Measurements from ENCODE around the gene PDSS1.
"Not testable (repeated sequence)": the region's sequence is repeated elsewhere in the genome, so short reads cannot be mapped to it uniquely, and the experiment has no call there.

The PDSS1 gene

GRCh38 chr10:26697163-26697921 lies at the start of gene PDSS1:
Gene PDSS1, plus strand, starts transcription at chr10:26697701. Its CDS starts 11 bp downstream, at chr10:26697712.
- H3K27me3 ChIP-seq (ENCODE audit: control insufficient read depth, insufficient read depth, low read length), result no peaks in the 10 kb centered on the region
- H3K27ac ChIP-seq (ENCODE audit: low read depth, low read length), result peak within 1 kb of the TSS; percentile 86
- H3K36me3 ChIP-seq (ENCODE audit: control insufficient read depth, insufficient read depth, low read length), result peaks cover 11% of the 10 kb centered on the region
- no peaks in the 10 kb centered on the region for H3K9me3 ChIP-seq (ENCODE audit: control insufficient read depth, insufficient read depth, low read length)
- 0 out of 2 replicates have a peak, but pooled peaks cover 4% of the 10 kb centered on the region for H3K4me1 ChIP-seq (ENCODE audit: control insufficient read depth, insufficient read depth, low read length)
- H3K4me3 ChIP-seq (ENCODE audit: low read depth, low read length), result peak within 1 kb of the TSS; percentile 99
- H3K9ac ChIP-seq (ENCODE audit: low read depth, low read length), result peak within 1 kb of the TSS; percentile 79

GRCh38 chr10:26648245-26648636 lies 49.3 kb upstream of the PDSS1 start:
- H3K36me3 ChIP-seq (ENCODE audit: control insufficient read depth, insufficient read depth, low read length); H3K27me3 ChIP-seq (ENCODE audit: control insufficient read depth, insufficient read depth, low read length); H3K27ac ChIP-seq (ENCODE audit: low read depth, low read length); H3K4me1 ChIP-seq (ENCODE audit: control insufficient read depth, insufficient read depth, low read length); H3K9ac ChIP-seq (ENCODE audit: low read depth, low read length); H3K9me3 ChIP-seq (ENCODE audit: control insufficient read depth, insufficient read depth, low read length); H3K4me3 ChIP-seq (ENCODE audit: low read depth, low read length): not testable (repeated sequence)

DNA sequence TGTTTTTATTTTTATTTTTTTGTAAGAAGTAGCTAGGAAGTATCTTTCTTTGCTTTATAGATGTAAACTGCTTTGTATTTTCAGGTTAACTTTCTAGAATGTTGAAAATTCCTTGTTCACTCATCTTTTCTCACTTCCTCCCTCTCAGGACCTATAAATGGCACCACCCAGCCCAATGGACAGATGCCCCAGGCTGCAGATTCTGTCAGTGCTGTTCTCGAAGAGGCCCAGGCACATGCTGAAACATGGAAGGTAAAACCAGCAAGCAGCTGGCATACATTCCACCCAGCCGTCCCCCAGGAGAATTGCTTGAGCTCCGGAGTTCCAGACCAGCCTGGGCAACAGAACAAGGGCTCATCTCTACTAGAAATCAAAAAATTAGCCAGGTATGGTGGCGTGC lies 47.1 kb upstream of the PDSS1 start:
- Histone ChIP-seq H3K27ac (ENCODE audit: low read depth, low read length) (no peak overlapping the region), H3K36me3 (ENCODE audit: control insufficient read depth, insufficient read depth, low read length) (no peaks in the 10 kb centered on the region), H3K9me3 (ENCODE audit: control insufficient read depth, insufficient read depth, low read length) (no peaks in the 10 kb centered on the region), H3K27me3 (ENCODE audit: control insufficient read depth, insufficient read depth, low read length) (no peaks in the 10 kb centered on the region), H3K9ac (ENCODE audit: low read depth, low read length) (no peak overlapping the region), H3K4me1 (ENCODE audit: control insufficient read depth, insufficient read depth, low read length) (no peaks in the 10 kb centered on the region), H3K4me3 (ENCODE audit: low read depth, low read length) (no peak overlapping the region)

- H3K36me3 ChIP-seq (ENCODE audit: control insufficient read depth, insufficient read depth, low read length); H3K4me1 ChIP-seq (ENCODE audit: control insufficient read depth, insufficient read depth, low read length); H3K9me3 ChIP-seq (ENCODE audit: control insufficient read depth, insufficient read depth, low read length); H3K4me3 ChIP-seq (ENCODE audit: low read depth, low read length); H3K9ac ChIP-seq (ENCODE audit: low read depth, low read length); H3K27ac ChIP-seq (ENCODE audit: low read depth, low read length); H3K27me3 ChIP-seq (ENCODE audit: control insufficient read depth, insufficient read depth, low read length): not testable (repeated sequence)
Measured at GRCh38 chr10:26651476-26651875, 46.0 kb upstream of the PDSS1 start.

DNA sequence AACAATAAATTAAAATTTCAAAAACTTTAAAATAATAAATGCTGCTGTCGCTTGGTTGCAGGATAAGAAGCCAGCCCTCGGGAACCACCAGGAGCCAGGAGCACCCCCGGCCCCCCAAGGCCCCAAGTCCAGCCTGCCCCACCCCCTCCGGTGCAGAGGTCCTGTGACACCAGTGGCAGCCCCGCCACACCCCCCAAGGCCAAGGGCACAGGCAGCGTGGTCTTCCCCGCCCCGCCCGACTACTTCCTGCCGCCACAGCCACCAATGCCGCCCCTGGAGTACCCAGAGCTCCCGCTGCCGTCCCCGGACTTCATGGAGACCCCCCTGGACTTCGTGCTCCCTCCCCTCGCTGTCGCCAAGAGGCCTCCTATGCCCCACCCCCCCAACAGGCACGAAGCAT lies 44.5 kb upstream of the PDSS1 start:
- Histone ChIP-seq H3K4me1 (ENCODE audit: control insufficient read depth, insufficient read depth, low read length) (no peaks in the 10 kb centered on the region), H3K9ac (ENCODE audit: low read depth, low read length) (no peak overlapping the region), H3K36me3 (ENCODE audit: control insufficient read depth, insufficient read depth, low read length) (no peaks in the 10 kb centered on the region), H3K4me3 (ENCODE audit: low read depth, low read length) (no peak overlapping the region), H3K27me3 (ENCODE audit: control insufficient read depth, insufficient read depth, low read length) (no peaks in the 10 kb centered on the region), H3K27ac (ENCODE audit: low read depth, low read length) (no peak overlapping the region), H3K9me3 (ENCODE audit: control insufficient read depth, insufficient read depth, low read length) (no peaks in the 10 kb centered on the region)

- Histone ChIP-seq H3K36me3 (ENCODE audit: control insufficient read depth, insufficient read depth, low read length) (no peaks in the 10 kb centered on the region), H3K9ac (ENCODE audit: low read depth, low read length) (no peak overlapping the region), H3K27ac (ENCODE audit: low read depth, low read length) (no peak overlapping the region), H3K4me1 (ENCODE audit: control insufficient read depth, insufficient read depth, low read length) (no peaks in the 10 kb centered on the region), H3K4me3 (ENCODE audit: low read depth, low read length) (no peak overlapping the region), H3K9me3 (ENCODE audit: control insufficient read depth, insufficient read depth, low read length) (no peaks in the 10 kb centered on the region), H3K27me3 (ENCODE audit: control insufficient read depth, insufficient read depth, low read length) (no peaks in the 10 kb centered on the region)
Measured at GRCh38 chr10:26655746-26656145, 41.8 kb upstream of the PDSS1 start.

DNA sequence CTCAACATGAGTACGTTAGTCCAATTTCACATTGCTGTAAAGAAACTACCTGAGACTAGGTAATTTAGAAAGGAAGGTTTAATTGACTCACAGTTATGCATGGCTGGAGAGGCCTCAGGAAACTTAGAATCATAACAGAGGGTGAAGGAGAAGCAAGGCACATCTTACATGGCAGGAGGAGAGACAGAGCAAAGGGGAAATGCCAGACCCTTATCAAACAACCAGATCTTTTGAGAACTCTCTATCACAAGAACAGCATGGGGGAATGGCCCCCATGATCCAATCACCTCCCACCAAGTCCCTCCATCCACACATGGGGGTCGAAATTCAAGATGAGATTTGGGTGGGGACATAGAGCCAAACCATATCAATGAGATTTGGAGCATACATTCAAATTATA lies 34.6 kb upstream of the PDSS1 start:
- Histone ChIP-seq H3K27ac (ENCODE audit: low read depth, low read length) (no peak overlapping the region), H3K36me3 (ENCODE audit: control insufficient read depth, insufficient read depth, low read length) (no peaks in the 10 kb centered on the region), H3K4me3 (ENCODE audit: low read depth, low read length) (no peak overlapping the region), H3K27me3 (ENCODE audit: control insufficient read depth, insufficient read depth, low read length) (no peaks in the 10 kb centered on the region), H3K9me3 (ENCODE audit: control insufficient read depth, insufficient read depth, low read length) (no peaks in the 10 kb centered on the region), H3K9ac (ENCODE audit: low read depth, low read length) (no peak overlapping the region), H3K4me1 (ENCODE audit: control insufficient read depth, insufficient read depth, low read length) (no peaks in the 10 kb centered on the region)

DNA sequence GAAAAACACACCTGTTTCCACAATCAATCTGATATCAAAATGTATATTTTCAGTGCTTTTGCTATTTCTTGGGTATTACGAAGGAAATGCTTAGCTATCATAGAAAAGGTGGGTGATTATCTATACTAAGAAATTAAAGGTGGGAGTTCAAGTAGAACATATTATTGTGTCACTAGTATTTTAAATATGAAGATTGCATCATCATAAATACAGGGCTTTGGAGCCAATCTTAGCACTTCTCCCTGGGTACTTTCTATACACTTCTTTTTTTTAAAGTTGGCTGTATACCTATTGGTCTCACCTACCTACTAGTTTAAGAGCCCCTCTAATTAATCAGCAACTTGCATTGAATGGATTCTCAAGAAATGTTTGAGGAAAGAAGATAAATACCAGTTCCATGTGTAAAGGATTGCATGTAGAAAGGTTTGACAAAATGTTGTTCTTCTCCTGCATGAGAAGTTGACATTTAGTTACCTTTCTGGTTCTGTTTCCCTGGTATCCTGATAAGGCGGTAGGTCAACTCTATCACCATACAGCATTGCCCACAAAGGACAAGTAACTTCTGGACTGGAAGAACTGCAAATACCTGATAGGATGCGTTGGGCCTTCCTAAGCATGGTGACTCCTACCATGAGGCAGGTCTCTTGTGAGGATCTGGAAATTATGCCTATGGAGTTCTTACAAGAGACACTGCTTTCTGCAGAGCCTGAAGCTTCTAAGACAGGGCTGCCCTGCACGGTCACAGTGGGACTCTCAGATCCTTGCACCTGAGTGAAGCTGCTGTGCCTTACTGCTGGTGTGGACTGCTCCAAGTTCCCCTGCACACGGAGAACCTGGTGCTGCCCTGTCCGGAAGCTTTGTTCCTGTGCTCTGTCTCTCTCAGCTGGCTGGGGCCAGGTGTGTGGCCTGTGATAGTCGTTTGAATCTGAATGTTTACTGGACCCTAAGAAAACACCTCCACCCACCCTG lies 32.1 kb upstream of the PDSS1 start:
- Histone ChIP-seq H3K4me3 (ENCODE audit: low read depth, low read length) (no peak overlapping the region), H3K27me3 (ENCODE audit: control insufficient read depth, insufficient read depth, low read length) (no peaks in the 10 kb centered on the region), H3K4me1 (ENCODE audit: control insufficient read depth, insufficient read depth, low read length) (no peaks in the 10 kb centered on the region), H3K9ac (ENCODE audit: low read depth, low read length) (no peak overlapping the region), H3K9me3 (ENCODE audit: control insufficient read depth, insufficient read depth, low read length) (no peaks in the 10 kb centered on the region), H3K27ac (ENCODE audit: low read depth, low read length) (no peak overlapping the region), H3K36me3 (ENCODE audit: control insufficient read depth, insufficient read depth, low read length) (no peaks in the 10 kb centered on the region)

DNA sequence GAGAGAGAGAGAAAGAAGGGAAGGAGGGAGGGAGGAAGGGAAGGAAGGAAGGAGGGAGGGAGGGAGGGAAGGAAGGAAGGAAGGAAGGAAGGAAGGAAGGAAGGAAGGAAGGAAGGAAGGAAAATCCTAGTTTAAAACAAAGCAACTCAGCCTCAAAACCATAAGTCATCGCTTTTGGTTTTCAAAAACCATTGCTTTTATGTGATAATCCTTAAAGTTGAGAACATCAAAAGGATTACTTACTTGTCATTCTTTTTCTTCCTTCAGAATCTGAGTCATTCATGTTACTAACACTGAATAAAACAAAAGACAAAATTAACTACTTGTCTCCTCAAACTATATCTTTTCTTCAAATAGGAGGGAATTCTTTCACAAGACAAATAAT lies 21.6 kb upstream of the PDSS1 start:
- no peak overlapping the region for H3K9ac ChIP-seq (ENCODE audit: low read depth, low read length)
- no peaks in the 10 kb centered on the region for H3K36me3 ChIP-seq (ENCODE audit: control insufficient read depth, insufficient read depth, low read length)
- H3K4me3 ChIP-seq (ENCODE audit: low read depth, low read length), result no peak overlapping the region
- H3K27ac ChIP-seq (ENCODE audit: low read depth, low read length), result no peak overlapping the region
- H3K9me3 ChIP-seq (ENCODE audit: control insufficient read depth, insufficient read depth, low read length), result no peaks in the 10 kb centered on the region
- no peaks in the 10 kb centered on the region for H3K27me3 ChIP-seq (ENCODE audit: control insufficient read depth, insufficient read depth, low read length)
- H3K4me1 ChIP-seq (ENCODE audit: control insufficient read depth, insufficient read depth, low read length), result no peaks in the 10 kb centered on the region

DNA sequence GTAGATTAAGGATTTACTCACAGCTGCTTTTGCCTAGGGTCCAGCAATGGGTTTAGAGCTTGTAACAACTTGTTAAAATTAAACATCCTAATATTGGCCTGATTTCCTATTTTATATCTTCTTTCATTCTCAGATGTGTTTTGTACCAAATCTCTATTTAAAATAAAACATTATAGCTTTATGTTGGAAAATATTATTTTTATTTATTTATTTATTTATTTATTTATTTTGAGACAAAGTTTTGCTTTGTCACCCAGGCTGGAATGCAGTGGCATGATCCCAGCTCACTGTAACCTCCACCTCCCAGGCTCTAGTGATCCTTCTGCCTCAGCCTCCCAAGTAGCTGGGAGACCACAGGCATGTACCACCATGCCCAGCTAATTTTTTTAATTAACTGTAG lies 17.9 kb upstream of the PDSS1 start:
- Histone ChIP-seq H3K9me3 (ENCODE audit: control insufficient read depth, insufficient read depth, low read length) (no peaks in the 10 kb centered on the region), H3K9ac (ENCODE audit: low read depth, low read length) (no peak overlapping the region), H3K36me3 (ENCODE audit: control insufficient read depth, insufficient read depth, low read length) (no peaks in the 10 kb centered on the region), H3K4me1 (ENCODE audit: control insufficient read depth, insufficient read depth, low read length) (no peaks in the 10 kb centered on the region), H3K27ac (ENCODE audit: low read depth, low read length) (no peak overlapping the region), H3K4me3 (ENCODE audit: low read depth, low read length) (no peak overlapping the region), H3K27me3 (ENCODE audit: control insufficient read depth, insufficient read depth, low read length) (no peaks in the 10 kb centered on the region)

DNA sequence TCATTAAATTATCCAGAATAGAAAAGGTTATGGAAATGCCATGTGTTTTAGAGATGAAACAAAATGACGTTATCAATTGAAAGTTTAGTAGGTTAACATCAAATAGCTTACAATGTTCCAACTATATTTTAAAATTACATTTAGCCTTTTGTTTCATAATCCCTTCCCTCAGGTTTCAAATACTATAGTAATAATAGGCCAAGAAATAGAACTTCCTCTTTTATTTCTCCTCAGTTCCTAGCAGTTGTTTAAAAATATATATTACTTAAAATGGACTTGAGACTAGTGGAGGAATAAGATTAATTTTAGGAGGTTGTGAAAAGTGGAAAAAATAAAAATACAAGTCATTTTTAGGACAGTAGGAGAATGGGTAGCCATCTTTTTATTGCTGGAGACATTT lies 16.4 kb upstream of the PDSS1 start:
- H3K27me3 ChIP-seq (ENCODE audit: control insufficient read depth, insufficient read depth, low read length), result no peaks in the 10 kb centered on the region
- H3K9ac ChIP-seq (ENCODE audit: low read depth, low read length), result no peak overlapping the region
- H3K4me3 ChIP-seq (ENCODE audit: low read depth, low read length), result no peak overlapping the region
- no peaks in the 10 kb centered on the region for H3K9me3 ChIP-seq (ENCODE audit: control insufficient read depth, insufficient read depth, low read length)
- H3K27ac ChIP-seq (ENCODE audit: low read depth, low read length), result no peak overlapping the region
- no peaks in the 10 kb centered on the region for H3K4me1 ChIP-seq (ENCODE audit: control insufficient read depth, insufficient read depth, low read length)
- H3K36me3 ChIP-seq (ENCODE audit: control insufficient read depth, insufficient read depth, low read length), result no peaks in the 10 kb centered on the region

Measured in HUES48 (cell line).